Measurements from ENCODE around the gene ALOX5AP.
"Not testable (repeated sequence)": the region's sequence is repeated elsewhere in the genome, so short reads cannot be mapped to it uniquely, and the experiment has no call there.

Gene ALOX5AP

GRCh38 chr13:30737511-30738337, 2.4 kb downstream of the ALOX5AP start:
- DNase-seq (ENCODE audit: low spot score) = no peak

- DNase-seq (ENCODE audit: low spot score) = no peak
Observed at GRCh38 chr13:30738526-30739236, 3.3 kb downstream of the ALOX5AP start.

- DNase-seq (ENCODE audit: low spot score) = no peak
Observed at GRCh38 chr13:30739237-30739528, 3.8 kb downstream of the ALOX5AP start.

- no peak for DNase-seq (ENCODE audit: low spot score)
Observed at GRCh38 chr13:30739761-30740642, 4.7 kb downstream of the ALOX5AP start.

- no peak for DNase-seq (ENCODE audit: low spot score)
Observed at GRCh38 chr13:30742901-30743300, 7.6 kb downstream of the ALOX5AP start.

GRCh38 chr13:30743319-30744055, 8.1 kb downstream of the ALOX5AP start:
- no peak for DNase-seq (ENCODE audit: low spot score)

GRCh38 chr13:30744056-30744680, 8.8 kb downstream of the ALOX5AP start:
- DNase-seq (ENCODE audit: low spot score) = no peak

GRCh38 chr13:30744681-30745077, 9.3 kb downstream of the ALOX5AP start:
- DNase-seq (ENCODE audit: low spot score) = no peak

GRCh38 chr13:30745906-30746686, 10.8 kb downstream of the ALOX5AP start:
- DNase-seq (ENCODE audit: low spot score) = peak; percentile 51

GRCh38 chr13:30746791-30747190, 11.4 kb downstream of the ALOX5AP start:
- no peak for DNase-seq (ENCODE audit: low spot score)

GRCh38 chr13:30747845-30748244, 12.5 kb downstream of the ALOX5AP start:
- not testable (repeated sequence) for DNase-seq (ENCODE audit: low spot score)

- DNase-seq (ENCODE audit: low spot score) = no peak
Observed at GRCh38 chr13:30748717-30749116, 13.4 kb downstream of the ALOX5AP start.

- DNase-seq (ENCODE audit: low spot score) = no peak
Observed at GRCh38 chr13:30750036-30750435, 14.7 kb downstream of the ALOX5AP start.

GRCh38 chr13:30751183-30751933, 16.0 kb downstream of the ALOX5AP start:
- no peak for DNase-seq (ENCODE audit: low spot score)

GRCh38 chr13:30752201-30752797, 17.0 kb downstream of the ALOX5AP start:
- no peak for DNase-seq (ENCODE audit: low spot score)

- no peak for DNase-seq (ENCODE audit: low spot score)
Observed at GRCh38 chr13:30753030-30753616, 17.8 kb downstream of the ALOX5AP start.

- DNase-seq (ENCODE audit: low spot score) = no peak
Observed at GRCh38 chr13:30755678-30756077, 20.3 kb downstream of the ALOX5AP start.

GRCh38 chr13:30757026-30757742, 21.8 kb downstream of the ALOX5AP start:
- no peak for DNase-seq (ENCODE audit: low spot score)
